SKM-1 treated with dmso at 0.1 percent for 144 hours (cell line): ENCODE results near the gene GPATCH8.
"Not testable (repeated sequence)": the region's sequence is repeated elsewhere in the genome, so short reads cannot be mapped to it uniquely, and the experiment has no call there.

Source experiments
- DNase-seq: peaks from one replicate; lab custom pipeline; 2025; ENCODE audit not compliant: unreplicated experiment; lab: John Stamatoyannopoulos, UW

Gene GPATCH8

GRCh38 chr17:44378171-44378705, 125.0 kb downstream of the GPATCH8 start:
- no peak for DNase-seq

GRCh38 chr17:44376779-44377178, 126.4 kb downstream of the GPATCH8 start:
- DNase-seq: no peak

- no peak for DNase-seq
Observed at GRCh38 chr17:44376124-44376523, 127.1 kb downstream of the GPATCH8 start.

GRCh38 chr17:44375196-44376017, 127.8 kb downstream of the GPATCH8 start:
- DNase-seq: no peak

- DNase-seq: no peak
Observed at GRCh38 chr17:44374306-44375195, 128.7 kb downstream of the GPATCH8 start.

- no peak for DNase-seq
Observed at GRCh38 chr17:44372036-44372435, 131.2 kb downstream of the GPATCH8 start.

GRCh38 chr17:44369414-44370023, 133.7 kb downstream of the GPATCH8 start:
- DNase-seq: not testable (repeated sequence)

GRCh38 chr17:44368391-44369243, 134.6 kb downstream of the GPATCH8 start:
- not testable (repeated sequence) for DNase-seq

GRCh38 chr17:44367231-44367979, 135.8 kb downstream of the GPATCH8 start:
- DNase-seq: no peak

- DNase-seq: not testable (repeated sequence)
Observed at GRCh38 chr17:44365051-44365450, 138.2 kb downstream of the GPATCH8 start.

GRCh38 chr17:44363613-44364159, 139.5 kb downstream of the GPATCH8 start, which contains the start of gene FAM171A2:
Gene FAM171A2, minus strand, starts transcription at chr17:44363853. Its CDS starts 139 bp downstream, at chr17:44363714.
- peak; percentile 37 for DNase-seq

- DNase-seq: no peak
Observed at GRCh38 chr17:44362949-44363612, 140.1 kb downstream of the GPATCH8 start.

- no peak for DNase-seq
Observed at GRCh38 chr17:44362459-44362948, 140.7 kb downstream of the GPATCH8 start.

- no peak for DNase-seq
Observed at GRCh38 chr17:44361292-44362260, 141.6 kb downstream of the GPATCH8 start.

- no peak for DNase-seq
Observed at GRCh38 chr17:44360826-44361225, 142.4 kb downstream of the GPATCH8 start.

- DNase-seq: no peak
Observed at GRCh38 chr17:44360144-44360533, 143.1 kb downstream of the GPATCH8 start.

- no peak for DNase-seq
Observed at GRCh38 chr17:44359458-44360143, 143.6 kb downstream of the GPATCH8 start.
